Chondrocyte (in vitro differentiated cells): ENCODE results near the gene MBLAC2. TPM values are rescaled to one million over a fixed set of nuclear protein-coding genes. Genes with fewer than 3 reads are reported as not detected.

ENCODE experiments used
- DNase-seq: peaks from one replicate; pipeline ENCODE4 v3.0.0; 2021; ENCODE audit warnings: mixed read lengths, low spot score
- H3K27ac Mint-ChIP-seq: one replicate; pipeline ENCODE4 v1.8.0; 2021; ENCODE audit warnings: mild to moderate bottlenecking, moderate library complexity, mixed read lengths; ENCODE audit not compliant: unreplicated experiment
- H3K27me3 Mint-ChIP-seq: 2 replicates; pipeline ENCODE4 v1.8.0; 2021; ENCODE audit warnings: low read depth, mixed read lengths
- H3K36me3 Mint-ChIP-seq: 2 replicates; pipeline ENCODE4 v1.8.0; 2021; ENCODE audit warnings: low read depth, mixed read lengths
- H3K4me1 Mint-ChIP-seq: 2 replicates; pipeline ENCODE4 v1.8.0; 2021; ENCODE audit warnings: low read depth, mild to moderate bottlenecking, mixed read lengths
- H3K4me3 Mint-ChIP-seq: one replicate; pipeline ENCODE4 v1.8.0; 2021; ENCODE audit warnings: mild to moderate bottlenecking, moderate library complexity, mixed read lengths; ENCODE audit not compliant: unreplicated experiment
- H3K9me3 Mint-ChIP-seq: 2 replicates; pipeline ENCODE4 v1.8.0; 2021; ENCODE audit warnings: low read depth, mixed read lengths
- CTCF ChIP-seq: fragments of 200-600 bp; sonication (generic); IDR thresholded peaks from 2 replicates; pipeline ENCODE4 v1.5.0; 2021; ENCODE audit warnings: antibody characterized with exemption, mild to moderate bottlenecking, moderate library complexity
- long read RNA-seq: library from polyadenylated mRNA; stranded (forward); transcript quantifications from one replicate; pipeline ENCODE4 v2.0.0, GENCODE V29; 2021
- total RNA-seq: library from RNA; stranded (reverse); gene quantifications from 3 replicates; pipeline ENCODE4 v1.2.1, GENCODE V29; 2021

Gene MBLAC2
- total RNA-seq: 6.6 to 8.2 TPM (median 7.1 TPM) in 3 replicates
- long read RNA-seq, full-length matches to known transcripts: 14 of 14 reads
- long read RNA-seq, partial matches to known transcripts: 0 of 14 reads
- long read RNA-seq, other reads (novel, unspliced or antisense): 0 of 14 reads

DNA sequence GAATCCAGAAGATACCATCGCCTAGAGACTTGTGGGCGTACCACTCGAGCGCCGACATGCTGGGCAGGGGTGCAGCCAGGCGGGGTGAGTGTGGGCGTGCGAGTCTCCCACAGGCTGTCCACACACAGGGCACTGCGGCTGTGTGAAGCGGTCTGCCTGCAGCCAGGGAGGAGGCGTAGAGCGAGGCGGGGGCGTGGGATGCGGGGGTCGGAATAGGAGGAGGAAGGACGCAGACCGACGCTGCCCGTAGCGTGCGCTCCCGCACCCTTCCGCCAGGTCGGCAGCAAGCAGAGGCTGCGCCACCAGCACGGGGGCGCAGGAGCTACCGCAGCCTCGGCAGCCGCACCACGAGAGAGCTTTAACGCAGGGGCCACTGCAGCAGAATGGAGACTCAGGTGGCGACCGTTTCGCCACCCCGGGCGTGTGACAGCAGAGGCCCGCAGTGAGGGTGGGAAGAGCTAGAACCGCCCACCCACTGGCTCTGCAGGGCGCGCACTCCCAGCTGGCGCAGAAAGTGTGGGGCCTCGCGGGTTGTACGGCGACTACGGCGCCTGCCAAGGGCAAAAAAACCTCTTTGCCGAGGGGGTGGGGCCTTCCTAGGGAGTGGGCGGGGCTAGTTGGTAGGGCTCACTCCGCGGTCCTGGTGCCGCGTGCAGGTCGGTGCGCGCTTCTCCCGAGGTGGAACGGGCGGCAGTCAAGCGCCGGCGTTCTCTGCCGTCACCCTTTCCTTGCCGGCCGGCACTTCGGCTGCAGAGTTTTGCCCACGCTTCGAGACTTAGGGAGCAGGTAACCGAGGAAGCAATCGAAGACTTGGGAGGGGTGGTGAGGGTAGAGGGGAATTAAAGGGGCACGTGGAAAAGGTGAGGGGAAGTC, at the start of gene MBLAC2, which contains the start of gene POLR3G:
Gene MBLAC2, minus strand, starts transcription at position 537 of the 873 bp plus-strand sequence. Its CDS starts 479 bp downstream, at position 58.
Gene POLR3G, plus strand, starts transcription at position 630 of the 873 bp plus-strand sequence. CDS start 10,704 bp downstream, outside the sequence.
- Mint-ChIP-seq H3K36me3 (no peaks in the 10 kb centered on the region), H3K27ac (peak within 1 kb of the TSS; percentile 88), H3K9me3 (no peaks in the 10 kb centered on the region), H3K4me1 (peaks cover 18% of the 10 kb centered on the region), H3K4me3 (peak within 1 kb of the TSS; percentile 96), H3K27me3 (no peaks in the 10 kb centered on the region)
- DNase-seq: peak; percentile 95
- TF ChIP-seq CTCF: peak; percentile 80

DNA sequence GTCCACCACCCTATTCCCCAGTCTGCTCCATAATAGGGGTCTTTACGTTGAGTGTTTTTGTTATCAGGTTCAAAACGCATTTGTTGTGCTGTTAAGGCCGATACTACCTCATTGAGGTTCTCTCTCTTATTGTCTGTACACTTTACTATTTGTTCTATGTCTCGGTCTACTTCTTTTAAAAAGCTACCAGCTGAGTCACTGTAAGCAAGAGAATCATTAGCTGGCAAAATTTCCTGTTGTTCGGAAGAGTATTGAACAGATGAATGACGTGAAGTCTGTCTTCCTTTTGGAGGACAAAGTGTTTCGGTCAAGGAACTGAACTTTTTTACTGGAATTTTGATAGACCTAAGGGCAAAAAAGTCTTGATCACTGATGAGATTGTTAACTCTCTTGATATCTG, 44.5 kb upstream of the MBLAC2 start:
- Mint-ChIP-seq H3K27me3 (no peaks in the 10 kb centered on the region), H3K4me3 (no peak overlapping the region), H3K36me3 (peaks cover 35% of the 10 kb centered on the region), H3K27ac (no peak overlapping the region), H3K9me3 (no peaks in the 10 kb centered on the region), H3K4me1 (peaks cover 7% of the 10 kb centered on the region)
- no peak for DNase-seq
- TF ChIP-seq CTCF: no peak

- no peak overlapping the region for H3K27ac Mint-ChIP-seq
- DNase-seq: no peak
- no peaks in the 10 kb centered on the region for H3K9me3 Mint-ChIP-seq
- peaks cover 4% of the 10 kb centered on the region for H3K4me1 Mint-ChIP-seq
- no peak overlapping the region for H3K4me3 Mint-ChIP-seq
- H3K27me3 Mint-ChIP-seq: no peaks in the 10 kb centered on the region
- H3K36me3 Mint-ChIP-seq: peaks cover 35% of the 10 kb centered on the region
- no peak for TF ChIP-seq CTCF
Measured at GRCh38 chr5:90518661-90519060, 44.1 kb upstream of the MBLAC2 start.

DNA sequence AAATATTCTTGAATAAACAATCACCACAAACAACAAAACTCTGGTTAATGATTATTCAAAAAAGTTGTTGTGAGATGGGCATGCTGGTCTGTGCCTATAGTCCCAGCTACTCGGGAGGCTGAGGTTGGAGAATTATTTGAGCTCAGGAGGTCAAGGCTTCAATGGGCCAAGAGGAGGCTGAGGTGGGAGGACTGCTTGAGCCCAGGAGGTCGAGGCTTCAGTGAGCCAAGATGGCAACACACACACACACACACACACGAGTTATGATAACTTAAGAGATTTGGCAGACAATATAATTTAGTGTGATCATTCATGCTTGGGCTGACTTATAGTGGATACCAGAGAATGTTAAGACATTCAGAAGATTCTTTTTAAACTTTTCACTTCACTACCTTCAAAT, 39.9 kb upstream of the MBLAC2 start:
- Mint-ChIP-seq H3K36me3 (peaks cover 14% of the 10 kb centered on the region), H3K4me3 (no peak overlapping the region), H3K27ac (no peak overlapping the region), H3K4me1 (peaks cover 4% of the 10 kb centered on the region), H3K27me3 (no peaks in the 10 kb centered on the region), H3K9me3 (no peaks in the 10 kb centered on the region)
- TF ChIP-seq CTCF: no peak
- no peak for DNase-seq

- no peak for DNase-seq
- H3K27ac Mint-ChIP-seq: no peak overlapping the region
- no peaks in the 10 kb centered on the region for H3K9me3 Mint-ChIP-seq
- H3K4me3 Mint-ChIP-seq: no peak overlapping the region
- peaks cover 3% of the 10 kb centered on the region for H3K36me3 Mint-ChIP-seq
- no peaks in the 10 kb centered on the region for H3K27me3 Mint-ChIP-seq
- no peaks in the 10 kb centered on the region for H3K4me1 Mint-ChIP-seq
- no peak for TF ChIP-seq CTCF
Measured at GRCh38 chr5:90510438-90510837, 35.9 kb upstream of the MBLAC2 start.
